GM12875 (cell line): Measurements from ENCODE around the gene ARL9.

ENCODE experiments used
- H3K4me3 ChIP-seq: one replicate; pipeline ENCODE4 v1.5.1; 2011; ENCODE audit warnings: low read depth, low read length, control low read depth
- CTCF ChIP-seq: IDR thresholded peaks from 2 replicates; pipeline ENCODE4 v1.5.1; 2011; ENCODE audit warnings: low read depth, mild to moderate bottlenecking, control low read depth, inconsistent platforms, low read length, moderate library complexity, borderline replicate concordance; ENCODE audit not compliant: insufficient read depth

ARL9 gene

DNA sequence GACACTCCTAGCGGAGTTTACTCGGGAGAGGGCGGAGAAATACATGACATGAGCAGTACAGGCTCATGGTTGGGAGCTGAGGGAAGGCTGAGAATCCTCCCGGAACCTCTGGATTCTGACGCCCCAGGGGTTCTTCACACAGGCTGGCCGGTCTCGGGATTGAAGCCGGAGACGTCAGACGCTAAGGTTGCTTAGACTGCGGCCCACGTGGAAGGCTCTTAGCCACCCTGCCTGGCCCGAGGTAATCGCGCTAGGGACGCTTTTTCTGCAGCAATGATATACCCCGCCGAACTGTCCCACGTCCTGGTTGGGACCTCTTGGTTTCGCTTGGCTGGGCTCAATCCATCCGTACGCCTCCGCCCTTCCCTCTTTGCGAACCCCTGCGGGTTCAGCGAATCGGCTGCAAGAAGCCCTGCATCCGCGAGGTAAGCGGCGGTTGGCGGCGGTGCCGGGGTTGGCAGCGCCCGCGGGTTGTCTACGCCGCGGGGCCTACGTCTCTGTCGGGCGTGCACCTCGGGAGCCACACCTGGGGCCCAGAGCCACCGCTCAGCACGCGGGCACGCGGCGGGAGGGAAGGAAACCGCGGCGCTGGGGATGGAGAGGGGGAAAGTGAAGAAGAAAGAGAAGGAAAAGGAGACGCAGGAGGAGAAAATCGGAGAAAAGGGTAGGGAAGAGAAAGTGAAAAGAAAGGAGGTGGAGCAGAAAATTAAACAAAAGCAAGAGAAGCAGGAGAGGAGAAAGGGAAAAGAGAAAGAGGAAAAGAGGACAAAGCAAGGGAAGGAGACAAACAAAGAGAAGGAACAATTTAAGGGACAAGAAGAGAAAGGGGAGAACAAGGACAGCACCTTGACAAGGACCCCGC lies at the start of gene ARL9:
Gene ARL9, plus strand, starts transcription at position 523 of the 862 bp plus-strand sequence. Its CDS starts 72 bp downstream, at position 595.
- peak within 1 kb of the TSS; percentile 35 for H3K4me3 ChIP-seq

DNA sequence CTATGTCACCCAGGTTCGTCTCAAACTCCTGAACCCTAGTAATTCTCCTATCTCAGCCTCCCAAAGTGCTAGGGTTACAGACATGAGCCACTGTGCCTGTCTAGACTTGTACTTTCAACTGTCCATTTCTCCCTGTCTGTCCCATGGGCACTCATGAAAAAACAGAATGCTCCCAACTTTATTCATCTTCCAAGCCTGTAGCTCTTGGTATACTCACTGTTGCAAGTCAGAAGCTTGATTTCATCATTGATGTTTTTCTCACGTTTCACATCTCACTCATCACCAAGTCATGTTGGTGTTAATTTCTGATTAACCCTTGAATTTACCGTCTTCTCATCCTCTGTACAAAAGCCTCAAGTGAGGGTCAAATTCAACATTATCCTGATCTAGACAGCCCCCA lies 45.5 kb upstream of the ARL9 start:
- no peak for TF ChIP-seq CTCF
- no peak overlapping the region for H3K4me3 ChIP-seq

More for the DNA sequence above, at the start of gene ARL9:
- no peak for TF ChIP-seq CTCF

DNA sequence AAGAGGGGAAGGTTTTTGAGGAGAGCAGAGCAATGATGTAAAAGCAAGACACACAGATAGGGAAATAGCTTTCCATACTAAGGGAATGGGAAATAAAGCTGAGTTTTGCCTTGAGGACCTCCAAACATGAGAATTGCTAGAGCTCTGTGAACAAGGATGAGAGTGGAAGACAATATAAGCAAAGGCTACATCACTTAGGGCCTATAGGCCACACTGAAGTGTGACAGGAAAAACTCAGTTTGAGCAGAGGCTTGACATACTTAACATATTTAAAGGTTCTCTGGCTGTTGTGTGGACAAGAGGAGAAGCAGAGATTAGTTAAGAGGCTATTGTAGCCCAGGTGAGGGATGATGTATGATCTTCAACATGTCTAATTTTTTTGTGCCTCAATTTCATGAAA lies 43.4 kb upstream of the ARL9 start:
- TF ChIP-seq CTCF: no peak

GRCh38 chr4:56463711-56464110 lies 41.9 kb upstream of the ARL9 start:
- no peak for TF ChIP-seq CTCF
- H3K4me3 ChIP-seq: no peak overlapping the region

More for the DNA sequence above, 43.4 kb upstream of the ARL9 start:
- H3K4me3 ChIP-seq: no peak overlapping the region

- H3K4me3 ChIP-seq: no peak overlapping the region
- no peak for TF ChIP-seq CTCF
These were observed 41.0 kb upstream of the ARL9 start for GRCh38 chr4:56464581-56464980.

GRCh38 chr4:56465599-56466295 lies 39.8 kb upstream of the ARL9 start:
- peak overlapping the region; percentile 83 for H3K4me3 ChIP-seq
- no peak for TF ChIP-seq CTCF

GRCh38 chr4:56466296-56466761 lies 39.3 kb upstream of the ARL9 start:
- peak overlapping the region; percentile 83 for H3K4me3 ChIP-seq
